ENCODE measurements around the gene MPDU1.
A peak's percentile ranks its signal among the peaks of the same experiment; 100 is the strongest.

The MPDU1 gene

DNA sequence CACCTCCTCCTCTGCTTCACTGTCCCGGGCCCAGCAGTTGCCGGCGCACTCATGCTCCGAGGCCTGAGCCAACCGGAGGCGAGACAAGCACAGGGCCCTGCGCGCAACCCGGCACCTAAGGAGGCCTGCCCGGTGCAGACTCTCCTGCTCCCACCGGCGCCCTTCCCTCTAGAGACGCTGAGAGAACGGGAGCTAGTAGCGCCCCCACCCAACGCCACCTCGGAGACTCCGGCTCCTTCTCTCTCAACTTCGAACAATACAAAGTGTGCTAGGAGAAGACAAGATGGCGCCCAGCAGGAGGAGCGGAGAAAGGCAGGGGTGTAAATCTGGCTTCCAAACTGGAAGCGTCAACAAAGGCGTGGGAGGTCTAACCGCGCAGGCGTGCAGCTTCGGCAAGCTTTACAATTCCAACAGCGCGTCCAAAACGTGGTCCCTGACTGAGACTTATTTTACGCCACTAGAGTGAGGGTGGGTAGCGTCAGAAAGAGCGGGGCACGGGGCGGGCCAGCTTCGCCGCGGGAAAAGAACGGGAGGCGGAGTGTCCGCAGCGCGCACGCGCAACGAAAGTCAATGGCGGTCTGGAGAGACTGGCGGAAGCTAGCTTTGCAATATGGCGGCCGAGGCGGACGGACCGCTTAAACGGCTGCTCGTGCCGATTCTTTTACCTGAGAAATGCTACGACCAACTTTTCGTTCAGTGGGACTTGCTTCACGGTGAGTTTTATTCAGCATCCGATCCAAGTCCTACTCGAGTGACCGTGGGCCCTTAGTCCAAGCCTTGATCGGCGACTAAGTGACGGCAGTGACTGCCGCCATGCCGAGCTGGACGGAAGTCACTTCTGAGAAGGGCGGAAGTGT, at the start of gene MPDU1:
MPDU1 (plus strand) TSS at position 600 of the 857 bp plus-strand sequence; CDS start at position 611, 11 bp downstream.
- peak; percentile 91 to 94 for DNase-seq

DNA sequence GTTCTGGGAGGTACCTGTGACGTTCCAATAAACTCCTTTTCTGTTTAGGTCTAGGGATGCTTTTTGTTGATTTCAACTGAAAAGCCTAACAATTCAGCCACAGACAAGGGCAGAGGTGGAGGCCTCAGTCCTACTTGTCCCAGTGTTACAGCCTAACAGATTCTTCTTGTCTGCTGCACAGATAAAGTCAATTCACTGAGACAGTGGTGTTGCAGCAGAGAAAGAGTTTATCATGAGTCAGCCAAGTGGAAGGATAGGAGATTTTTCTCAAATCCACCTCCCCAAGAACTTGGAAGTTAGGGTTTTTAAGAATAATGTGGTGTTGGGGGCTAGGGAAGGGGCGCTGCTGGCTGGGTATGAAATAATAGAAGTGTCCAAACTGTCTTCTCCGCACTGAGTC, 45.6 kb upstream of the MPDU1 start:
- DNase-seq = no peak

DNA sequence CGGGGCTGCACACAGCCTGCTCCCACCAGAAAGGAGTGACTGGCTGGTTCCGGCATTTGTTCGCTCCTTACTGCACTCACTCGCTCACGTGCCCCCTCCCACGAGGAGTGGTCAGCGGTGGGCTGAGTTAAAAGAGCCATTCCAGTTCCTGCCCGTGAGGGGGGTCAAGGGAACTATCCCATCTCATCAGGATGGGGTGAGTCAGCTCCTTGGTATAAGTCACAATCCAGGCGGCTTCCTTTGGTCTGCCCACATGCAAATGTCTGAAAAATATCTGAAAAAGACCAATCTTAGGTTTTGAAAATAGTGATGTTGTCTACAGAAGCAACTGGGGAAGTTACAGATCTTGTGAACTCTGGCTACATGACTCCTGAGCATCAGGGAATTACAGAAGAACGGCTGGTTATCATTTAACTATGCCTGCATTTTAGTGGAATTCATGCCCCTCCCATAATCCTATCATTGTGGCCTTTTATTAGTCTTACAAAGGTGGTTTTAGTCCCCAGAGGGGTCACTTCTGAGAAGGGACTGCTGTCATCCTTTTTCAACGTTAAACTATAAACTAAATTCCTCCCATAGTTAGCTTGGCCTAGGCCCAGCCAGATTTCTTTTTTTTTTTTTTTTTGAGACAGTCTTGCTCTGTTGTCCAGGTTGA, 44.6 kb upstream of the MPDU1 start:
- DNase-seq = no peak

DNA sequence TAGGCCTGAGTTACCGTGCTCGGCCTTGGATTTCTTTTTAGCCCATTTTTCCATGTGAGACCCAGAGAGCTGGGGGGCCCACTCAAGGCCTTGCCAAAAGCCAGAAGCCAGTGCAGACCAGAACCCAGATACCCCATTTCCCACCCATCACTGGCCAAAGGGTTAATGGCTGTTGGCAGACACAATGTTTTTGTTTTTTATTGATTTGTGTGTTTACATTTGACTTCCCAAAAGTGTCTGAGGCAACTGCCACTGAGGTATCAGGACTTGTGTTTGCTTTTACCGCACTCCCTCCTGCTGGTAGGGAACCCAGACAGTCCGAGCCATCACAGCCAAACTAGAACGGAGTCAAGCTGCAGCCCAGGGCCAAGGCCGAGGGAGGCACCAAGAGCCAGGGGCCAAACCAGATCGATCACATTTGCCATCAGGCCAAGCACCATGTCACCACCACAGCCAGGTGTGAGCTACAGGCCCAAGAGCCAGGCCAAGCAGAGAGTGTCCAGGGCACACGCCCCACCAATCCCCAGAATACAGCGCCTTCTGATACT, 42.5 kb upstream of the MPDU1 start:
- DNase-seq = no peak

DNA sequence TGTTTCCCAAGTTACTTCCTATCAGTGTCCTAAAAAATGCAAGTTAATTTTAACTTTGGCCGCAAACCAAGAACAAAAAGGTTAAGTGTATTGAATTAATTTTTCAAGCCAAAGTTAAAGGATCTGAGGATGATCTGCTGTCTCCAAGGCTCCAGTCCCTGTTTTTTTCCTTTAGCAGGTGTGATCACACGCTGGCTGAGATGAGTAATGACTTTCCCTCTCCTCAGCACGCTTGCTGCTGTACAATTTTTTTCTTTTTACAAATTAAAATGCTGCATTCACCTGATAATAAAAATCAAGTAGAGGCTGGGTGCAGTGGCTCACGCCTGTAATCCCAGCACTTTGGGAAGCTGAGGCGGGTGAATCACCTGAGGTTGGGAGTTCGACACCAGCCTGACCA, 38.7 kb upstream of the MPDU1 start:
- DNase-seq = no peak

DNA sequence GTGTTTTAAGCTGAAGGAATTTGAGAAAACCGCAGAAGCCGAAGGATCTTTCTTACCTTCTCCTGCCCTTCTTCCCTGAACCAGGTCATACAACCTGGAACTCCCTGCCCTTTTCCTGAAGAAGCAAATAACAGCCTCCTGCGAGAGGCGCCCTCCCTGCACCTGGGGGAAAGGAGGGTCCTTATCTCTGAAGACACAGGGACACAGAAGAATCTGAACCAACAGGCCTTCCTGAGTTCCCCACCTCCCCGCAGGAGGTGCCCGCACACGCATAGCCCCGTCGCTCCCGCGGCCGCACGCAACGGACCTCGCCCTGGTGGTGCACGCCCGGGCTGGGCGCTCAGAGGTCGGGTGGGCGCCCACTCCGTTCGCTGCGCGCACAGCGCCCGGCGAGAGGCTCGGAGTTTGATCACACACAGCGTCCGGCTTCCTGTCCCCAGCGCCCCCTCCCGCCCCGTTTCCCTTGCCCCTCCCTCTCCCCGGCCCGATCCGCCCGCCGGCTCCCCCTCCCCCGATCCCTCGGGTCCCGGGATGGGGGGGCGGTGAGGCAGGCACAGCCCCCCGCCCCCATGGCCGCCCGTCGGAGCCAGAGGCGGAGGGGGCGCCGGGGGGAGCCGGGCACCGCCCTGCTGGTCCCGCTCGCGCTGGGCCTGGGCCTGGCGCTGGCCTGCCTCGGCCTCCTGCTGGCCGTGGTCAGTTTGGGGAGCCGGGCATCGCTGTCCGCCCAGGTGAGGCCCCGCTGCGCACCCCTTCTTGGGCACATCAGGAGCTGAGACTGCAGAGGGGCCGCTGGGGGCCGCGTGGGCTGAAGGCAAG, 34.9 kb upstream of the MPDU1 start, which contains the start of gene TNFSF12:
TNFSF12 (plus strand) TSS at position 474 of the 816 bp plus-strand sequence; CDS start at position 570, 96 bp downstream.
- peak; percentile 37 to 52 for DNase-seq

DNA sequence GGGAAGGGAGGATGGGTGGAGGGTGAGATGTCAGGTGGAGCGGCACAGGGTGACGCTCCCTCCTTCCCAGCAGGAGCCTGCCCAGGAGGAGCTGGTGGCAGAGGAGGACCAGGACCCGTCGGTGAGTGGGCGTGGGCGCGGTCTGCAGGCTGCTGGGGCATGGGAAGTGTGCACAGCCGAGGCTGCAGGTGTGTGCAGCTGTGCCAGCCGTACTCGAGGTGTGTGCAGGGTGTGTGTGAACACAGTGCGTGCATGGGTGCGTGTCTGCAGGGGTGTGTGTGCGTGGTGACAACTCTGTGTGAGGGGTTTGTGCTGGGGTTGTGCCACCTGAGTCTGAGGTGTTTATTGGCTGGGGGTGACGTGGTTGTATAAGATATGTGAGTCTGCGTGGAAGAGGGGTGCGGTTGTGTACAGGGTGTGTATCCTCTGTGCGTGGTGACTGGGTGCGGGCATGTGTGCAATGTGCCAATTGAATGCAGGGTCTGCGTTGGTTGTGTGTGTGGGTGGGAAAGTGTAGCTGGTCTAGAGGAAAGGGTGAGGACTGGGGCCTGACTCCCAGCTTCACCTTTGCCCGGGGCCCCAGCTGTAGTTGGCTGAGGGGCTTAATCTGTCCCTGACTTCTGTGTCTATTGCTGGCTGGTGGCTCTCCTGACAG, 34.1 kb upstream of the MPDU1 start:
- DNase-seq = peak in 1 of 2 experiments; percentile 47

DNA sequence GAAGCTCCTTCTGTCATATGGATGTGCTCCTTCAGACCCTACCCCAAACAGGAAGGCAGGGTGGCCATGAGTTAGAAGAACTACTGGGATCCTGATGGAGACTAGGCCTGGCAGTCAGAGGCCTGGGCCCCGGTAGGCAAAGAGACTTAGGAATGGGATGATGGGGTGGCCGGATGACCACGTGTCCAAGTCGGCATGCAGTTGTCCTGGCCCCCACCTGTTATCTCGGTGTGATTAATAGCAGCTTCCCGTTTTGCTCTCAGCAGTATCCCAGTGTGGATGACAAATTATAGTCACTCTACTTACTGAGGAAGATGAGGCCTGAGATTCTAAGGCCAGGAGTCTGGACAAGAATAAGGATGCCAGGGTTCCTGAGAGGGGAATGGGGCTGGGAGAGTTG, 33.3 kb upstream of the MPDU1 start:
- no peak for DNase-seq

DNA sequence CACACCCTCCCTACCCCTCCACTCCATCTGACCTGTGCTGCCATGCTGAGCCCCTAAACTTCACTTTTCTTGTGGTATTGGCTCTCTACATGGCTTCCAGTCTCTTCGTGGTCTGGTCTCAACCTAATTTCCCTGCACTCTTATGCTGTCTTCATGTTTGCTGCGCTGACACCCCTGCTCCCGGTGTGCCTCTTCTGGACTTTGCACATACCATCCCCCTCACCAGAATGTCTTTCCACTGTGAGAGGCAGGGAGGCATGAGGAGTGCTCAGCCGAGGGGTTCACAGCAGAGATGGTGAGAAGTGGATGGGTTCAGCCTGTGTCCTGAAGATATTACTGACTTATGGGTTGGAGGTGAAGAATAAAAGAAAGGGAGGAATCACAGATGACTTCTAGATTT, 32.3 kb upstream of the MPDU1 start:
- no peak for DNase-seq

DNA sequence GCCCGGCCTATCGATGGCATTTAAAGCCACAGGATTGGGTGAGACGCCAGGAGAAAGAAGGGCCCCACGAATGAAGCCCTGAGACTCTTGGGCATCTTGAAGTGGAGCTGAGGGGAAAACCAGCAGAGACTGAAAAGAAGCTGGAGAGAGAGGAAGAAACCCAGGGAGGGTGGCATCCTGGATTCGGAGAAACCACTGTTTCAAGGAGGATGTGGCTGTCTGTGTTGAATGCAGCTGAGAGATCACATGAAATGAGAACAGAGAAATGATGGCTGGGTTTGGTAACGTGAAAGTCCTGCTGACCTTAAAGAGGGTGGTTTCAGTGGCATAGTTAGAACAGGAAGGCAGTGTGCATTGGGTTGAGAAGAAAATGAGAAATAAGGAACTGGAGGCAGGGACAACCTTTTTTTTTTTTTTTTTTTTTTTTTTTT, 31.0 kb upstream of the MPDU1 start:
- DNase-seq = no peak

DNA sequence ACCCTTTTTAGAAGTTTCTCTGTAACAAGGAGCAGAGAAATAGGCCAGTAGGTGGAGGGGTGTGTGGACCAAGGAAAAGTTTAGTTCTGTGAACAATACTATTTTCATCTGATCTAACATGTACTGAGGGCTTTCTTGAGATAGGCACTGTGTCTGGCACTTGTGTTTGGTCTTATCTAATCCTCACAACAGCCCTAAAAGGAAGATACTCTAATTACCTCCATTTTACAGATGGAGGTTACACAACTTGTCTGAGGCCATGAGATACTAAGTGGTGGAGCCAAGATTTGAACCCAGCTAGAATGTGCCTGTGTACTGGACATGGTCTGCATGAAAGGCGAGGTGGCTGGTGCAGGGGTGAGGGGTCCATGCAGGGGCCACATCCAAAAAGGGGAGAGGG, 30.3 kb upstream of the MPDU1 start:
- no peak for DNase-seq

DNA sequence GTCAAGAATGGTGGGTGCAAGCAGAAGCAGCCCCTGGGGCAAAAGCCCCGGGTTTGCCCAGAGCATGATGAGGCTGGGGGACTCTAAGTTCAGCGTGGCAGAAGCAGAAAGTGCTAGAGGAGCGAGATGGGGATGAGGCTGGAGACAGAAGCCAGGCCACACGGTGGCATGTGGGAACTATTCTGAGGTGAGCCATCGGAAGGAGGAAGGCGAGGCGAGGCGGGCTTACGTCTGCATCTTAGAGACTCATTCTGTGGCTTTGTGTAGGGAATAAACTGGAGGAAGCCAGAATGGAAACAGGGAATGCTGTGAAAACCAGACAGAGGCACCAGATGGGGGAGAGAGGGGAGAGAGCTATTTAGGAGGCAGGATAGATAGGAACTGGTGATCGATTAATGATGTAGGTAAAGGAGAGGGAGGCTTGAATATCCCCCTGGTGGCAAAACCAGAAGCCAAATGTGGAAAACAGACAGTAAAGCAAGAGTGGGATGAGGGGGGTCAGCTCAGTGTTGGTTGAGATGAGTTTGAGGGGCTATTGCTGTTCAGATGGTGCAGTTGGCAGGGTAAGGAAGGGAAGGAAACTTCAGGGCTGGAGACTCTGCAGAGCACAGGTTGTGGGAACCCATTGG, 28.2 kb upstream of the MPDU1 start:
- no peak for DNase-seq

DNA sequence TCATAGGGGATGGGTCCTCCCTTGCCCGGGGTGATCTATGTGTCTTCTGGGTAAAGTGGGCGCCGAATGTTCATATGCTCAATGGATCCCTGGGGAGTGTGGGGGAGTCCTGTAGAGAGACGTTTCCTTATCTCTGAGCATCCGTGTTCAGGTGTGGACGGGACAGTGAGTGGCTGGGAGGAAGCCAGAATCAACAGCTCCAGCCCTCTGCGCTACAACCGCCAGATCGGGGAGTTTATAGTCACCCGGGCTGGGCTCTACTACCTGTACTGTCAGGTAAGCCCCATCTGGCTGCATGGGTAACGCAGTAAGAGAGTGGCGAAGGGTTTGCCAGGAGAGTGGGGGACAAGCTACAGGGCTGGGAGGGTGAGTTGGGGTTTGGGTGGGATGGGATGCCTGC, 27.0 kb upstream of the MPDU1 start:
- no peak for DNase-seq

DNA sequence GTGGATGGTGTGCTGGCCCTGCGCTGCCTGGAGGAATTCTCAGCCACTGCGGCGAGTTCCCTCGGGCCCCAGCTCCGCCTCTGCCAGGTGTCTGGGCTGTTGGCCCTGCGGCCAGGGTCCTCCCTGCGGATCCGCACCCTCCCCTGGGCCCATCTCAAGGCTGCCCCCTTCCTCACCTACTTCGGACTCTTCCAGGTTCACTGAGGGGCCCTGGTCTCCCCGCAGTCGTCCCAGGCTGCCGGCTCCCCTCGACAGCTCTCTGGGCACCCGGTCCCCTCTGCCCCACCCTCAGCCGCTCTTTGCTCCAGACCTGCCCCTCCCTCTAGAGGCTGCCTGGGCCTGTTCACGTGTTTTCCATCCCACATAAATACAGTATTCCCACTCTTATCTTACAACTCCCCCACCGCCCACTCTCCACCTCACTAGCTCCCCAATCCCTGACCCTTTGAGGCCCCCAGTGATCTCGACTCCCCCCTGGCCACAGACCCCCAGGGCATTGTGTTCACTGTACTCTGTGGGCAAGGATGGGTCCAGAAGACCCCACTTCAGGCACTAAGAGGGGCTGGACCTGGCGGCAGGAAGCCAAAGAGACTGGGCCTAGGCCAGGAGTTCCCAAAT, 26.4 kb upstream of the MPDU1 start:
- DNase-seq = no peak

DNA sequence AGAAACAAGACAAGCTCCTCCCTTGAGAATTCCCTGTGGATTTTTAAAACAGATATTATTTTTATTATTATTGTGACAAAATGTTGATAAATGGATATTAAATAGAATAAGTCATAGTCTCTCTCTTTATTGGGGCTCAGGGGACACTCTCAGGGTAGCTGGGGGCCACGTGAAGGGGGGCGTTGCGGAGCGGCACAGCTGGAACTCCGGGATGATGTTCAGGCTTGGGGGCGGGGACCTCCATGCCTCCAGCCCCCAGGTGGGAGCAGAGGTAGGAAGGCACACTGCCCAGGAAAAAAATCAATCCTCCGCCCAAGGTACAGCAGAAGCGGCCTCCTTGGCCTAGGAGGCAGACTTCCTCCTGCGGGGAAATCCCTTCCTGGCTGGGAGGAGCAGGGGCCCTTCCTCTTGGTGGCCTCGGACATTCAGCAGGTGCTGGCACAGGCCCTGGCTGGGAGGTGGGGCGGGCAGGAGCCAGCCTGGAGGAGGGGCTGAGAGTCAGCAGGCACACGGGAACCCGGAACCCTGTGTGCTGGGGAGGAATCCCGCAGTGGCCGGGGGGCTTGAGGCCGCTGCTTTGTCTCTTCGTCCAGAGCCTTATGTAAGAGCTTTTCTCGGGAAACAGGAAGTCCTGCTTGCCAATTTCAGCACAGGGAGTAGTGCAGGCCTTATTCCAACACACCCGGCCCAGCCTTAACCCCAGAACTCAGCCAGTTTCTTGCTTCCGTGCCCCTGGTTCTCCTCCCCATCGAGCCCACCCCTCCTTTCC, 25.7 kb upstream of the MPDU1 start:
- no peak for DNase-seq

DNA sequence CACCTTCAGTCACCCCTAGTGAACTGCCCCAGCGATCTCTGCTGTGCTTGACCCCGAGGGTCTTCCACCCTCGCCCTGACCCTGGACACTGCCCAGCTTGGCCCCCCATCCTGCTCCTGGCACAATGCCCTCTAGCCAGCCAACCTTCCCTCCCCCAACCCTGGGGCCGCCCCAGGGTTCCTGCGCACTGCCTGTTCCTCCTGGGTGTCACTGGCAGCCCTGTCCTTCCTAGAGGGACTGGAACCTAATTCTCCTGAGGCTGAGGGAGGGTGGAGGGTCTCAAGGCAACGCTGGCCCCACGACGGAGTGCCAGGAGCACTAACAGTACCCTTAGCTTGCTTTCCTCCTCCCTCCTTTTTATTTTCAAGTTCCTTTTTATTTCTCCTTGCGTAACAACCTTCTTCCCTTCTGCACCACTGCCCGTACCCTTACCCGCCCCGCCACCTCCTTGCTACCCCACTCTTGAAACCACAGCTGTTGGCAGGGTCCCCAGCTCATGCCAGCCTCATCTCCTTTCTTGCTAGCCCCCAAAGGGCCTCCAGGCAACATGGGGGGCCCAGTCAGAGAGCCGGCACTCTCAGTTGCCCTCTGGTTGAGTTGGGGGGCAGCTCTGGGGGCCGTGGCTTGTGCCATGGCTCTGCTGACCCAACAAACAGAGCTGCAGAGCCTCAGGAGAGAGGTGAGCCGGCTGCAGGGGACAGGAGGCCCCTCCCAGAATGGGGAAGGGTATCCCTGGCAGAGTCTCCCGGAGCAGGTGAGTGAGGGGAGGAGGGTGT, 24.9 kb upstream of the MPDU1 start, which contains the start of gene TNFSF13:
TNFSF13 (plus strand) TSS at position 207 of the 776 bp plus-strand sequence; CDS start at position 497, 290 bp downstream.
- DNase-seq = no peak

DNA sequence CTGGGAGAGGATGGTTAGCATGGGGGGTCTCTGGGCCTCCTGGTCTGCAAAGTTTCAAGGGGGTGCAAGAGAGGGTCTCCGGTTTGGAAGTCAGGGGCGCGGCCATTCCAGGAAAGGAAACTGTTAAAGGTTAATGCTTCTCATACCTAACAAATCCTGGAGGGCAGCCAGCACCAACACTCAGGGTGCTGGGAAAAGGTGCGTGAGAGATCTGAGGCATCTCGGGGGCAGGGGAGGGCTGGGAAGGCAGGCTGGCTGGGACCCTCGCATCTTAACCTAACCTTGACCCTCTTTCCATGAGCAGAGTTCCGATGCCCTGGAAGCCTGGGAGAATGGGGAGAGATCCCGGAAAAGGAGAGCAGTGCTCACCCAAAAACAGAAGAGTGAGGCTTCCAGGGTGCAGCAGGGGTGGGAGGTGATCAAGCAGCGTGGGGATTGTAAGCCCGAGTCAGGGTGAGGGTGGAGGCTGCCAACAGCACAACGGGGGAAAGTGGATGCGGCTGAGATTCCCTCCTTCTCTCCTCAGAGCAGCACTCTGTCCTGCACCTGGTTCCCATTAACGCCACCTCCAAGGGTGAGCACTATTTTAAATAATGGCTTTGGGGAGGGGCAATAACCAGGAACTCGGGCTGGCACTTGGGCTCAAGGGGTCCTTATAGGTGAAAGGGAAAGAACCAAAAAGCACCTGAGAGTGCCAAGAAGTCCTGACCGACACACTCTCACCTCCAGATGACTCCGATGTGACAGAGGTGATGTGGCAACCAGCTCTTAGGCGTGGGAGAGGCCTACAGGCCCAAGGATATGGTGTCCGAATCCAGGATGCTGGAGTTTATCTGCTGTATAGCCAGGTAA, 24.1 kb upstream of the MPDU1 start:
- DNase-seq = no peak

DNA sequence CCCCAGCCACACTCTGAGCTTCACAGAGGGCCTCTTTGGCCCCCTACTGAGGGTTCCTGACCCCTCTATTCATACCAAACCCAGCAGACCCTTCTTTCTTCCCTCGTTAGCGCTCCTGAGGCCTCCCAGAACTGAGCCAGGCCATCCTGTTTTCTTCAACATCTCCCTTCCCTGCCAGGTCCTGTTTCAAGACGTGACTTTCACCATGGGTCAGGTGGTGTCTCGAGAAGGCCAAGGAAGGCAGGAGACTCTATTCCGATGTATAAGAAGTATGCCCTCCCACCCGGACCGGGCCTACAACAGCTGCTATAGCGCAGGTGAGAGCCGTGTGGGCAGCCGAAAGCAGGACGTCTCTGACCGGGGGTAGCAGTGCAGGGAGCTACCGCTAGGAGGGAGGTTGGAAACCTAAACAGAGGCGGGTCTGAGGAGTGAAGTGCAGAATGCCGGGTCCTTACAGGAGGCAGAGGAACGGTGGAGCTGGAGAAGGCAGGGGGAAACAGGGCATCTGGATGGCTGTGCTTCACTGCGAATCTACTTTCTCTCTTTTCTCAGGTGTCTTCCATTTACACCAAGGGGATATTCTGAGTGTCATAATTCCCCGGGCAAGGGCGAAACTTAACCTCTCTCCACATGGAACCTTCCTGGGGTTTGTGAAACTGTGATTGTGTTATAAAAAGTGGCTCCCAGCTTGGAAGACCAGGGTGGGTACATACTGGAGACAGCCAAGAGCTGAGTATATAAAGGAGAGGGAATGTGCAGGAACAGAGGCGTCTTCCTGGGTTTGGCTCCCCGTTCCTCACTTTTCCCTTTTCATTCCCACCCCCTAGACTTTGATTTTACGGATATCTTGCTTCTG, 23.3 kb upstream of the MPDU1 start:
- peak; percentile 42 to 54 for DNase-seq

Measured in stimulated activated CD4-positive, alpha-beta T cell treated with anti-CD3 and anti-CD28 coated beads, Interleukin-4, amount 100 ng/mL, for 4 hours (primary cell).